Ovary (tissue), 9 donors: ENCODE measurements around the gene PSMD4. TPM values are rescaled to one million over a fixed set of nuclear protein-coding genes. Genes with fewer than 3 reads are reported as not detected.
A peak's percentile ranks its signal among the peaks of the same experiment; 100 is the strongest.
"Not testable (repeated sequence)": the region's sequence is repeated elsewhere in the genome, so short reads cannot be mapped to it uniquely, and the experiment has no call there.

Experiments
- DNase-seq, 5 donors: peaks; one replicate each; pipeline ENCODE4 v3.0.0-alpha.2; 2019 to 2020
- H3K27ac ChIP-seq, 2 donors: fragments of 200-600 bp; one replicate each; pipeline versions ENCODE4 v1.5.1 to v1.8.0; 2019 to 2022
- H3K27me3 ChIP-seq: fragments of 200-600 bp; one replicate; pipeline ENCODE4 v1.8.0; 2022
- H3K36me3 ChIP-seq: fragments of 200-600 bp; sonication (generic); one replicate; pipeline ENCODE4 v1.5.1; 2019
- H3K4me1 ChIP-seq: one replicate; pipeline ENCODE4 v1.8.1; 2013; ENCODE audit warnings: mild to moderate bottlenecking, moderate library complexity; ENCODE audit not compliant: insufficient read depth
- H3K4me3 ChIP-seq: fragments of 200-600 bp; sonication (generic); one replicate; pipeline ENCODE4 v1.5.1; 2017
- H3K9me3 ChIP-seq, 2 donors: fragments of 200-600 bp in 1 of 2; sonication (generic) in 1 of 2; one replicate each; pipeline versions ENCODE4 v1.5.1 to v1.8.1; 2013 to 2019; ENCODE audit warnings: mild to moderate bottlenecking in 1 of 2, moderate library complexity in 1 of 2
- CTCF ChIP-seq, 3 donors: fragments of 450-650 bp in 2 of 3; fragments of 200-600 bp in 1 of 3; IDR thresholded peaks; one replicate each; pipeline versions ENCODE4 v1.5.1 to v1.8.0; 2016 to 2022; ENCODE audit warnings: antibody characterized with exemption in 3 of 3, mild to moderate bottlenecking in 1 of 3
- EP300 ChIP-seq: sonication (generic); formaldehyde crosslinking; IDR thresholded peaks from one replicate; pipeline ENCODE4 v1.6.1; 2017; ENCODE audit warnings: antibody characterized with exemption
- POLR2A ChIP-seq: fragments of 450-650 bp; IDR thresholded peaks from one replicate; pipeline ENCODE4 v1.6.1; 2017; ENCODE audit warnings: antibody characterized with exemption, mild to moderate bottlenecking, moderate library complexity
- WGBS, 3 donors: extraction: QIAGEN DNeasy Blood & Tissue Kit in 1 of 3; methylation state at CpG; one replicate each; pipeline versions ENCODE4 v1.1.5 to v1.1.7; 2013 to 2017; 5-methylcytosine and 5-hydroxymethylcytosine counted together
- intact Hi-C, 4 donors: fragments of 100-400 bp; cut with DNase I; formaldehyde crosslinking; loops; one replicate each; pipeline versions ENCODE4 v1.11.0 to v1.15.1; 2022 to 2023
- polyA plus RNA-seq, 2 donors: library from polyadenylated mRNA; stranded (reverse); fragments of 200-250 nt in 1 of 2; fragments of 350-450 nt in 1 of 2; fragmentation: Illumina TruSeq in 1 of 2; extraction: RNeasy Lipid Tissue Mini Kit (QIAGEN cat#74804) in 1 of 2; gene quantifications; one replicate each; pipeline ENCODE4 v1.2.3, GENCODE V29; 2013 to 2014
- total RNA-seq, 7 donors: library from RNA; depleted of rRNA in 2 of 7; stranded (reverse); fragments of >200 nt in 2 of 7; fragmentation: NEBNext Ultra II Directional in 3 of 7; extraction: Animal tissue kit (Norgen Biotek cat#: 25700) in 3 of 7; gene quantifications; one replicate each; pipeline versions ENCODE4 v1.1.0 to v1.2.4, GENCODE V29; 2016 to 2023
- donor health status: DM: no; HTN: no; CAD: no; lungs with moderate emphysema.
- donor health status: DM: no; HTN: no; CAD: no.
- donor health status: Bipolar disorder and iron deficiency.
- donor health status: DM: yes; HTN: yes; CAD: no.
- donor health status: DM: no; HTN: no; CAD: no.
- donor health status: DM: yes; HTN: yes; CAD: no.

Gene PSMD4
- total and polyA plus RNA-seq, 9 donors = 78.1 to 167 (median 108) TPM

- no peak overlapping the region for H3K27ac ChIP-seq
- no peak overlapping the region for H3K4me3 ChIP-seq
- intact Hi-C loops = no loop called here
- no peaks in the 10 kb centered on the region for H3K27me3 ChIP-seq
- H3K4me1 ChIP-seq = no peaks in the 10 kb centered on the region
- H3K36me3 ChIP-seq = no peaks in the 10 kb centered on the region
- WGBS, 3 donors = 68 to 69% (median 69%) methylated on average over 3 of the region's 3 CpGs
- TF ChIP-seq EP300 (no peak), POLR2A (no peak), CTCF (IDR thresholded peaks at IDR 0.05) (no peak)
- H3K9me3 ChIP-seq = no peaks in the 10 kb centered on the region
- no peak for DNase-seq
These were observed 19.5 kb downstream of the PSMD4 start for GRCh38 chr1:151273924-151274466.

DNA sequence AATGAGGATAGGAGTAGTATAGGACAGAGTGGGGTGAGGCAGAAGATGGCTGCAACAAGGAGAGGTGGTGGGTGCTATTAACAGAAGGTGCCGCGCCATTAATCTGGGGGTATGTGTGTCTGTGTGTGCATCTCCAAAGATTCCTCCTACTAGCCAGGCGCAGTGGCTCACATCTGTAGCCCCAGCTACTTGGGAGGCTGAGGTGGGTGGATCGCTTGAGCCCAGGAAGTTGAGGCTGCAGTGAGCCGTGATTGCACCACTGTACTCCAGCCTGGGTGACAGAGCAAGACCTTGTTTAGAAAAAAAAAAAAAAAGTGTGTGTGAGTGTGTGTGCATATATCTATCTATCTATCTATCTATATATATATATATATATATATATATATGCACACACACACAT, 20.8 kb downstream of the PSMD4 start:
- intact Hi-C loops, H3K4me3 ChIP-seq, H3K27me3 ChIP-seq, H3K27ac ChIP-seq, H3K36me3 ChIP-seq, H3K4me1 ChIP-seq, H3K9me3 ChIP-seq, DNase-seq: not testable (repeated sequence)
- 77 to 89% (median 88%) methylated on average over 5 of the region's 5 CpGs for WGBS, 3 donors

- no peak overlapping the region for H3K4me3 ChIP-seq
- H3K4me1 ChIP-seq = peaks cover 3% of the 10 kb centered on the region
- intact Hi-C loops = no loop called here
- H3K27ac ChIP-seq = no peak overlapping the region
- DNase-seq = no peak
- TF ChIP-seq EP300 (no peak), POLR2A (no peak)
- WGBS, 3 donors = 73 to 80% (median 78%) methylated on average over 2 of the region's 2 CpGs
- H3K27me3 ChIP-seq = no peaks in the 10 kb centered on the region
- no peaks in the 10 kb centered on the region for H3K36me3 ChIP-seq
- no peaks in the 10 kb centered on the region for H3K9me3 ChIP-seq
These were observed 22.7 kb downstream of the PSMD4 start for GRCh38 chr1:151277249-151277648.

GRCh38 chr1:151281225-151281968, 26.9 kb downstream of the PSMD4 start:
- Histone ChIP-seq H3K4me3 (peak overlapping the region; percentile 79), H3K4me1 (peaks cover 9% of the 10 kb centered on the region), H3K36me3 (no peaks in the 10 kb centered on the region), H3K27ac (peak overlapping the region; percentile 91 to 98), H3K9me3 (no peaks in the 10 kb centered on the region), H3K27me3 (no peaks in the 10 kb centered on the region)
- 0 to 1% (median 0%) methylated on average over 47 to 48 of the region's 48 CpGs for WGBS, 3 donors
- intact Hi-C loops = no loop called here
- peak; percentile 97 to 99 (median 98) for DNase-seq
- peak; percentile 37 to 58 (median 39) for TF ChIP-seq CTCF (IDR thresholded peaks at IDR 0.05)
- TF ChIP-seq EP300 = peak; percentile 87
- TF ChIP-seq POLR2A = peak; percentile 86

DNA sequence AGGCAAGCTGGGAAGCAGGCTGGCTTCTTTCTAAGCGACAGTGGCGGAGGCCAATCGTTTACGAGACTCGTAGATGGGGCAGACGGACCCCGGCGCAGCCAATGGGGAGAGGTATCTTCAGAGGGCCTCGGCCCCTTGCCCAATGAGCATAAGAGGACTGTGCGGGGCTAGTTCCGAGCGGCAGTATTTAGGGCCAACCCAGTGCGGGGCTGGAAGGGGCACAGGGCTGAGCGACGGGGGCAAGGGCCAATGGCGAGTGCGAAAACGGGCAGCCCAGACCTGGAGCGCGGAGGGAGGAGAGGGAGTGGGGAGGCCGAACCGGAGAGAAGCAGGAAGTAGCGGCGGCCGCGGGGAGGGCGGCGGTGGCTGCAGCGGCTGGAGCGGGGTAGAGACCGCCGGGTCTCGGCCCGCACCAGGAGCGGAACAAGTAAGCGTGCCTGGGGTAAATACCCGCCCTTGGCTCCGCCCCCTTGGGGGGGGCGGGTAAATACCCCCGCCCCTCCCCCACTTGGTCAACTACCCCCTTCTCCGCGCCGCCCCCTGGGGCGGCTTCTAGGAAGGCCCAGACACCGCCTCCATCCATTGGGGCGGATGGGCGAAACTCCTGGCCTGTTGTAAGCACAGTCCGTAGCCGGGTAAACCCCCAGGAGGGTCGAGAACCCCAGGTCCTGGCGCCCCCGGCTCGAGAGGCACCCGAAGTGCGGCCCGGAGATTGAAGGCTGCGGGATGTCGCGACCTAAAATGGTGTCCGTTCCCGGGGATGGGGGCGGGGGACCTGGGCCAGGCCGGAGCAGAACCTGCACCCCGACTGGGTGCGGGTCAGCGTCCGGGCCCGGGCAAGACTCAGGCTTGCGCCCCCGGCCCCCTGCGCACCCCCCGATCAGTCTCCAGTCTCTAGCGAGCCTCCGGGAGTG, 27.7 kb downstream of the PSMD4 start, which contains the start of gene ZNF687:
TSS of gene ZNF687 (plus strand) at position 331 of the 914 bp plus-strand sequence. CDS start 3,993 bp downstream, outside the sequence.
- intact Hi-C loops = no loop called here
- Histone ChIP-seq H3K36me3 (no peaks in the 10 kb centered on the region), H3K27ac (peak within 1 kb of the TSS; percentile 91 to 98), H3K4me3 (peak within 1 kb of the TSS; percentile 79), H3K9me3 (no peaks in the 10 kb centered on the region), H3K27me3 (no peaks in the 10 kb centered on the region), H3K4me1 (peaks cover 9% of the 10 kb centered on the region)
- TF ChIP-seq CTCF (IDR thresholded peaks at IDR 0.05) = peak in 1 of 3 donors; percentile 16
- TF ChIP-seq POLR2A = peak; percentile 41
- TF ChIP-seq EP300 = no peak
- 0 to 1% (median 0%) methylated on average over 53 to 74 of the region's 74 CpGs for WGBS, 3 donors
- peak; percentile 100 for DNase-seq
